HG03095 (cell line): ENCODE data around the gene SLC35E4.
"Not testable (repeated sequence)": the region's sequence is repeated elsewhere in the genome, so short reads cannot be mapped to it uniquely, and the experiment has no call there.

Source experiments
- ATAC-seq: cut with Tn5 transposase; IDR thresholded peaks from one replicate; pipeline ENCODE4 v1.9.1; 2021; ENCODE audit warnings: moderate library complexity; ENCODE audit not compliant: unreplicated experiment

SLC35E4 gene

GRCh38 chr22:30649430-30650007 lies 13.9 kb downstream of the SLC35E4 start:
- ATAC-seq, result peak; percentile 65

GRCh38 chr22:30650508-30651116 lies 15.0 kb downstream of the SLC35E4 start:
- ATAC-seq, result no peak

DNA sequence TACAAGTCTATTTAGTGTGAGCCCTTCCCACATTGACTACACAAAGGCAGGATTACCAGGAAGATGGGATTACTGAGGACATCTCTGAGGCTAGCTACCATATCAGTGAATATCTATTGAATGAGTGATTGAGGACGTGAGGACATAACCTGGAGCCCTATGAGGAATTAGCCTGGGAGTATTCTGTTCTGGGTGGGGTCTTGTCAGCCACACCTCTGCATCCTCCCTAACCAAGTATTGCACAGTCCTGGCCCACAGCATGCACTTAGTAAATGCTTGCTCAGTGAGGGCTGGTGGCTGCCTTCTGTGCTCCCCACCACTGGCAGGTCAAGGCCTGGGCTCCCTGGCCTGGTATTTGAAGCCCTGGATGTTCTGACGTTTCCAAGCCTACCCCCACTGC lies 17.3 kb downstream of the SLC35E4 start:
- ATAC-seq, result no peak

DNA sequence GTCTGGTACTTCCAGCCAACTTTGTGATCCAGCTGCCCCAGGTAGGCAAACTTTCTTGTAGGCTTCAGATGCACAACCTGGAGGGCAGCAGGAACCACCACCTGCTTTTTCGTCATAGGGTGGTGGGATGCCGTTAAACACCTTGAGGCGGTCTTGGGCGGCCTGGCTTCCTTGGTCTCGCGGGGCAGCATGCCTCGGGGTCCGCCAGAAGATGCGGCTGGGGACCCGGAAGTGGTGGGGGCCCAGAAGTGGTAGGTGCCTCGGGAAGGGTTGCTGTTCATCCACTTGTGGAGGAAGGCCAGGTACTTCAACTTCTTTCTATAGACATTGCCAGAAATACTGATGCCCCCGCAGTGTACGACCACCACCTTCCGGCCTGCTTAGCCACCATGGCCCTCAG lies 18.8 kb downstream of the SLC35E4 start:
- ATAC-seq, result no peak

GRCh38 chr22:30655532-30655931 lies 20.0 kb downstream of the SLC35E4 start:
- no peak for ATAC-seq

- ATAC-seq, result no peak
These were observed 26.5 kb downstream of the SLC35E4 start for GRCh38 chr22:30662040-30662439.

DNA sequence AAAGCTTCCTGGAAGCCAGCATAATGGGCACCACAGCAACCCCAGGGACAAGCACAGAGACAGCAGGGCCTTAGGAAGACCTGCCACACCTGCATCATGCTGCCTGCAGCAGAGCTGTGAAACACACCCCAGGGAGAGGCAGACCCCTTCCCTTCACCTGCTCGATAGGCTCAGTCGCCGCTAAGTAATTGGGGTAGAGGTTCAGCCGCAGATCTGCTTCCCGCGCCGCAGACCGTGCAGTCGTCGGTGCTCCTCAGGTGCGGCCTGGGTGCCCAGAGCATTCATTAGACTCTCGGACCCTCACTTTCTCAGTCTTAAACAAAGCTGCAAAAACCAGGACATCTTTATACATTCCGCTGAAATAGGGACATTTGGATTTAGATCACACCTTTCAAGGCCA lies 29.2 kb downstream of the SLC35E4 start:
- ATAC-seq, result no peak

DNA sequence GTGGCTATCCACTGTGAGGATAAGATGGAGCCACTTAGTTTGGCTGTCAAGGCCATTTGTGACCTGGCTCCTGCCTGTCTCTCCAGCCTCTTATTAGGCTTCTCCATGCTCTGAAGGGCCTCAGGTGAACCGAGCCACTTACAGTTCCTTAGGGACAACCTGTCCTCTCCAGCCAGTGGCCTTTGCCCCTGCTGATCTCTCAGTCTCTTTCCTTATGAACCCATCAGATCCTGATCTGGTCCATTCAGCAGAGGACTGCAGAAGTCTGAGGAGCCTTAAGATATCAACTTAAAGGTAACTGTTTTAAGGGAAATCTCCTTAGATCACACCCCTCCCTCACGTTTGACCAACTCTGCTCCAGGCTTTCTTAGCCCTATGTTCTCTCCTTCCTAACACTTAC lies 29.7 kb downstream of the SLC35E4 start:
- ATAC-seq, result no peak

DNA sequence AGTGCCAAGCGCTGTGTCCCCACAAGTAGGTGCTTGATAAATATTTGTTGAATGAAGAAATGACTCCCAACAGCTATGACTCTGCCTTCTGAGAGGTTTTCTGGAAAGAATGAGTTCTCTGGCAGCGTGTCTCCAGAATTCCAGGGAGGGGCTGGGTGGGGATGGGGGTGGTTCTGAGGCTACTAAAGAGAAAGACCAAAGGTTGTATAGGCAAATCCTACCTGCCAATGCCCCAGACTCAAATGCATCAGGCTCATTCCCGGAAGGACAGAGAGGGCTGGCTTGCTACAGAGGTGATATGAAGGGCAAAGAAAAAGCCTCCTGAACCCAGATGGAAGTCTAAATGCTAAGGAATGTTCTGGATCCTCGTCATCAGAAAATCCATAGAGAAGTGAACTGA lies 30.2 kb downstream of the SLC35E4 start:
- ATAC-seq, result no peak

DNA sequence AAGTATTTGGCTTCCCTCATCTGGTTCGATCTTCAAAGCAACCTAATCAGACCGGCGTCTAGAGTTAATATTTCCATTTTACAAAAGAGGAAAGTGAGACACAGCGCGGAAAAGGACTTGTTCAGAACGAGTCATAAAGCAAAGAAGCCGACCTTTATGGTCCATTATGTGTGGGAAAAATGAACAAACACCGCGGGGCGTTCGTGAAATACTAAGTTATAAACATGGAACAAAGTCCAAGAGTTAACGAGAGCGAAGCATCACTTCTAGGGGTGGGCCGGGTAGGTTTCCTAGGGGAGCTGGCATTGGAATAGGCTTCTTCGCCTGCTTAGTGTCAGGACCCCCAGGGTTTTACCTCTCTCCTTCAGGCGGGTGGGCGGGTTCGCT lies 31.5 kb downstream of the SLC35E4 start:
- ATAC-seq, result no peak

DNA sequence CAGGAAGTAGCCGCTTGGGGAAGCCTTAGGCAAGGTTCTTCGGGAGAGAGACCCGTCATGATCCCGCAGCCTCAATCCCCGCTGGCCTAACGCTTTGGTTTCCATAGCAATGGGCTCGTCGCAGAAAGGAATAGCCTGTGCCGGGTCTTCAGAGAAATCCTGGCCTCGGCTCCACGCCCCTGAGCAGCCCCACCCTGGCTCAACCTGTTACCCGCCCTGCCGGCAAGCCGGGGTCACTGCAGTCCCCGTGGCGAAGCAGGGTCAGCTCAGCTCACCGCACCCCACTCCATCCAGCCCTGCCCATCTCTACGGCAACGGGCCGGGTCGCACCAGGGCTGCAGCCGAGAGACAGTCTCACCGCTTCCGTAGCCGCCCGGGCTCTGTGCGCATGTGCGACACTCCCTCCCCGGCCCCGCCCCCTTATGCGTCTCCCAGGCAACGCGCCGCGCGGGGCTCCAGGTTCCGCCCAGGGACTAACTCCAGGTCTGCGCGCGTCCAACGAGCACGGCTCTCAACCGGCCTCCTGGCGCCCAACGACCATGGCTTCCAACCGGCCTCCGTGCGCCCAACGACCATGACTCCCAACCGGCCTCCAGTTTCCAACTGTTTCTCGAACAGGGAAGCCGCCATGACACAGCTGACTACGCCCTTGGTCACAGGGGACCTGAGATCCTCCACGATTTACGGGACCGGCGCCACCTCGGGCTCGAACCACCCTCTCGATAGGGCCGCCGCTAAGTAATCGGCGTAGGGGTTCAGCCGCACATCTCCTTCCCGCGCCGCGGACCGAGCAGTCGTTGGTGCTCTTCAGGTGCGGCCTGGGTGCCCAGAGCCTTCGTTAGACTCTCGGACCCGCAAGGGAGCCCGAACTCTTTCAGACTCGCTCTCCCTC lies 32.2 kb downstream of the SLC35E4 start, which contains the start of gene DUSP18:
Gene DUSP18 (minus strand): TSS at position 382 of the 892 bp plus-strand sequence. CDS start 3,872 bp downstream, outside the sequence.
- ATAC-seq, result peak; percentile 74

GRCh38 chr22:30668386-30668710 lies 32.8 kb downstream of the SLC35E4 start:
- no peak for ATAC-seq

DNA sequence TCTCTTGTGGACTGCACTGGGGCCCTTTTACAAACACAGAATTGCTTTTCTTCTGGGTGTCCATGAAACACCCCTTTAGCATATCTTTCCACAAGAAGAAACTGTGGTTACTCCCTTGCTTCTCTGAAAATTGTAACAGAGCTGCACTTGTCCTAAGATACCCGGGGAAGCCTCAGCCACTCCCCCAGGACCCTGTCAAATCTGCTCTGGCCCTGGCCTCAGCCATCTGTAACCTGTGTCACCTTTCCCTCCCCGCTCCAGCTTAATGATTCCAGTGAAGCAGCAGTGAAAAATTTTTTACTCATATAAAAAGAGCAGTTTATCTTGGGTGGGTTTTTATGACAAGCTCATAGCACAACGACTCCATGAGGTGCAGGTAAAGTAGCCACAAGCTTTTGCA lies 35.5 kb downstream of the SLC35E4 start:
- ATAC-seq, result no peak

DNA sequence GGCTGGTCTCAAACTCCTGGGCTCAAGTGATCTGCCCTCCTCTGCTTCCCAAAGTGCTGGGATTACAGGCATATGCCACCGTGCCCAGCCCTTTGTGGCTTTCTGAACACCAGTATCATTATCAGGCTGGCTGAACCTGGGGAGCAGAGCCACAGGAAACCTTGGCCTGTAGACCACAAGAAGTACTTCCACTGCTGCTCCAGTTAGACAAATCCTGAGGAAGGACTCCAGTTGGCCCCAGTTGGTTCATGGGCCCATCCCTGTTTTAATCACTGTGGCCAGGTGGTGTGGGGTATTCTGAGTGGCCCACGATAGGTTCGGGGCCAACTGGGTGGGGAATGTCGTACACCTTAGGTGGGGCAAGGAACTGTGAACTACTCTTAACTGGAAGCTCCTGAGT lies 37.6 kb downstream of the SLC35E4 start:
- ATAC-seq, result no peak

- ATAC-seq, result no peak
These were observed 38.9 kb downstream of the SLC35E4 start for GRCh38 chr22:30674482-30674881.

- no peak for ATAC-seq
These were observed 39.9 kb downstream of the SLC35E4 start for GRCh38 chr22:30675436-30675835.

GRCh38 chr22:30676565-30676964 lies 41.0 kb downstream of the SLC35E4 start:
- ATAC-seq, result not testable (repeated sequence)

GRCh38 chr22:30679895-30680690 lies 44.5 kb downstream of the SLC35E4 start:
- not testable (repeated sequence) for ATAC-seq

GRCh38 chr22:30680991-30681770 lies 45.6 kb downstream of the SLC35E4 start:
- no peak for ATAC-seq

DNA sequence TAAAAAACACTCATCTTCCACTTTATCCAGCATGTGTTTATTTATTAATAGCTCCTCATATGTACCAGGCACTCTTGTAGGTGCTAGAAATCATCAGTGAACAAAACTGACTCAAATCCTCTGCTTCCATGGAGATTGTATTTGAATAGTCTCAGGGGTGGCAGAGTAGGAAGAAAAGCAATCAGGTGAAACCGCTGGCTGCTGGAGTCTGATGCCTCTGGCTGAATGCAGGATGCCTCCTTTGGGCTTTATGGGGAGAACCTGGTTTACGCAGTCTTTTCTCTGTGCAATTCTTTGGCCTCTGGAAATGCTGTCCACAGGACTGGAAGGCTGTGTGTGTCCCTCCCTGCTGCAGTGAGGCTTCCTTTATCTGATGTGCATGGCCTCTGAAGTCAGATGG lies 46.2 kb downstream of the SLC35E4 start:
- ATAC-seq, result no peak
